IMR-90 (cell line): ENCODE measurements around the gene ZBTB7B. TPM values are rescaled to one million over a fixed set of nuclear protein-coding genes. Genes with fewer than 3 reads are reported as not detected.
A peak's percentile ranks its signal among the peaks of the same experiment; 100 is the strongest.

Experiments used
- ATAC-seq: fragments of 200-7000 bp; cut with Tn5 transposase; 2 replicates; pipeline ENCODE4 v1.9.1; 2020; ENCODE audit warnings: low read depth, mild to moderate bottlenecking, moderate library complexity
- BruUV-seq: library from RNA; stranded (reverse); fragments of 400-500 nt; replicated peaks from 2 replicates; lab custom pipeline; 2021; lab: Mats Ljungman, UMichigan
- CTCF ChIA-PET: fragments of 300-600 bp; formaldehyde crosslinking; extraction: SDS; loops from one replicate; lab custom pipeline; 2021; ENCODE audit warnings: antibody characterized with exemption; lab: Yijun Ruan, JAX
- POLR2A ChIA-PET: fragments of 300-600 bp; sonication (Branson Sonifier 250); formaldehyde crosslinking; loops from one replicate; lab custom pipeline; 2022; ENCODE audit warnings: antibody characterized with exemption; ENCODE audit not compliant: unreplicated experiment; lab: Charles Lee
- DNase-seq: peaks from one replicate; pipeline ENCODE4 v3.0.0; 2013
- H2AFZ ChIP-seq: replicated peaks from 2 replicates; pipeline ENCODE3; 2013; ENCODE audit warnings: low read length, mild to moderate bottlenecking; ENCODE audit not compliant: poor library complexity
- H2AK5ac ChIP-seq: 2 replicates; pipeline ENCODE4 v1.6.1; 2013; ENCODE audit warnings: low read depth, low read length, inconsistent platforms
- H2AK9ac ChIP-seq: replicated peaks from 2 replicates; pipeline ENCODE3; 2013; ENCODE audit warnings: mild to moderate bottlenecking, low read depth, low read length, moderate library complexity; ENCODE audit not compliant: poor library complexity
- H2BK120ac ChIP-seq: 2 replicates; pipeline ENCODE4 v1.6.1; 2013; ENCODE audit warnings: low read depth, low read length, inconsistent platforms
- H2BK15ac ChIP-seq: 3 replicates; pipeline ENCODE4 v1.6.1; 2013; ENCODE audit warnings: low read depth, low read length, inconsistent platforms
- H2BK20ac ChIP-seq: 2 replicates; pipeline ENCODE4 v1.6.1; 2013; ENCODE audit warnings: low read depth, mild to moderate bottlenecking, inconsistent platforms, low read length, moderate library complexity
- H2BK5ac ChIP-seq: 2 replicates; pipeline ENCODE4 v1.6.1; 2013; ENCODE audit warnings: mild to moderate bottlenecking, low read depth, low read length, inconsistent platforms; ENCODE audit not compliant: poor library complexity, severe bottlenecking
- H3K14ac ChIP-seq: replicated peaks from 2 replicates; pipeline ENCODE4 v1.6.1; 2013; ENCODE audit warnings: low read depth, low read length, inconsistent platforms
- H3K18ac ChIP-seq: 2 replicates; pipeline ENCODE4 v1.6.1; 2013; ENCODE audit warnings: low read depth, low read length, control low read depth
- H3K23ac ChIP-seq: 2 replicates; pipeline ENCODE4 v1.6.1; 2013; ENCODE audit warnings: low read depth, low read length, inconsistent platforms
- H3K27ac ChIP-seq: 2 replicates; pipeline ENCODE4 v1.5.1; 2013; ENCODE audit warnings: mild to moderate bottlenecking, control low read depth, low read length; ENCODE audit not compliant: insufficient read depth
- H3K27me3 ChIP-seq: 2 replicates; pipeline ENCODE4 v1.6.1; 2013; ENCODE audit warnings: low read length; ENCODE audit not compliant: control insufficient read depth, insufficient read depth
- H3K36me3 ChIP-seq: 2 replicates; pipeline ENCODE4 v1.6.1; 2013; ENCODE audit warnings: low read length, mixed read lengths; ENCODE audit not compliant: control insufficient read depth, insufficient read depth
- H3K4ac ChIP-seq: 2 replicates; pipeline ENCODE4 v1.6.1; 2013; ENCODE audit warnings: low read depth, low read length, inconsistent platforms
- H3K4me1 ChIP-seq: 2 replicates; pipeline ENCODE4 v1.6.1; 2013; ENCODE audit warnings: low read length, mixed read lengths; ENCODE audit not compliant: control insufficient read depth, insufficient read depth
- H3K4me2 ChIP-seq: 2 replicates; pipeline ENCODE4 v1.6.1; 2013; ENCODE audit warnings: low read depth, mild to moderate bottlenecking, control low read depth, low read length, moderate library complexity
- H3K4me3 ChIP-seq: 2 replicates; pipeline ENCODE4 v1.5.1; 2013; ENCODE audit warnings: low read depth, mild to moderate bottlenecking, control low read depth, low read length, moderate library complexity; ENCODE audit not compliant: insufficient read depth
- H3K56ac ChIP-seq: 2 replicates; pipeline ENCODE4 v1.6.1; 2013; ENCODE audit warnings: low read length, inconsistent platforms; ENCODE audit not compliant: insufficient read depth; ENCODE audit errors: extremely low read depth
- H3K79me1 ChIP-seq, 2 experiments: 2 replicates each; pipeline ENCODE4 v1.6.1; 2013; ENCODE audit warnings: low read length in 2 of 2, inconsistent platforms in 1 of 2, low read depth in 1 of 2
- H3K9ac ChIP-seq: 2 replicates; pipeline ENCODE4 v1.6.1; 2013; ENCODE audit warnings: low read depth, low read length, control low read depth
- H3K9me1 ChIP-seq: 2 replicates; pipeline ENCODE4 v1.6.1; 2013; ENCODE audit warnings: low read length, inconsistent platforms; ENCODE audit not compliant: insufficient read depth
- H3K9me3 ChIP-seq: 2 replicates; pipeline ENCODE4 v1.6.1; 2013; ENCODE audit warnings: low read length; ENCODE audit not compliant: control insufficient read depth, insufficient read depth
- H4K20me1 ChIP-seq: 2 replicates; pipeline ENCODE4 v1.6.1; 2013; ENCODE audit warnings: low read length, inconsistent platforms; ENCODE audit not compliant: insufficient read depth
- H4K5ac ChIP-seq: 2 replicates; pipeline ENCODE4 v1.6.1; 2013; ENCODE audit warnings: mild to moderate bottlenecking, low read depth, low read length, control low read depth
- H4K8ac ChIP-seq, 2 experiments: 2 replicates each; pipeline ENCODE4 v1.6.1; 2013; ENCODE audit warnings: low read depth in 2 of 2, low read length in 2 of 2, control low read depth in 1 of 2, inconsistent platforms in 1 of 2
- H4K91ac ChIP-seq: 2 replicates; pipeline ENCODE4 v1.6.1; 2013; ENCODE audit warnings: low read depth, low read length, inconsistent platforms; ENCODE audit not compliant: insufficient read depth
- BHLHE40 ChIP-seq: fragments of 150-350 bp; IDR thresholded peaks from 2 replicates; pipeline ENCODE4 v1.6.1; 2016; ENCODE audit warnings: mild to moderate bottlenecking, low read depth, low read length
- CEBPB ChIP-seq: IDR thresholded peaks from 2 replicates; pipeline ENCODE4 v1.6.1; 2012; ENCODE audit warnings: low read depth, low read length, improper control_type of control experiment
- CHD1 ChIP-seq: IDR thresholded peaks from 2 replicates; pipeline ENCODE4 v1.6.1; 2012; ENCODE audit warnings: low read depth, low read length, improper control_type of control experiment
- CTCF ChIP-seq: conservative IDR thresholded peaks from 2 replicates; pipeline ENCODE4 v1.5.1; 2012; ENCODE audit warnings: mild to moderate bottlenecking, low read depth, low read length, improper control_type of control experiment
- ELK1 ChIP-seq: fragments of 150-350 bp; IDR thresholded peaks from 2 replicates; pipeline ENCODE4 v1.6.1; 2016; ENCODE audit warnings: low read depth, mild to moderate bottlenecking, low read length, moderate library complexity, borderline replicate concordance
- FOS ChIP-seq: fragments of 150-350 bp; IDR thresholded peaks from 2 replicates; pipeline ENCODE4 v1.6.1; 2016; ENCODE audit warnings: low read depth, low read length
- MAFK ChIP-seq: IDR thresholded peaks from 2 replicates; pipeline ENCODE4 v1.6.1; 2012; ENCODE audit warnings: low read depth, low read length, improper control_type of control experiment
- MAZ ChIP-seq: IDR thresholded peaks from 2 replicates; pipeline ENCODE4 v1.6.1; 2012; ENCODE audit warnings: low read depth, mild to moderate bottlenecking, low read length, improper control_type of control experiment, moderate library complexity, borderline replicate concordance
- MXI1 ChIP-seq: IDR thresholded peaks from 2 replicates; pipeline ENCODE4 v1.6.1; 2012; ENCODE audit warnings: low read depth, mild to moderate bottlenecking, low read length, moderate library complexity, borderline replicate concordance
- NFE2L2 ChIP-seq: fragments of 150-350 bp; IDR thresholded peaks from 2 replicates; pipeline ENCODE4 v1.6.1; 2016; ENCODE audit warnings: low read depth, mild to moderate bottlenecking, low read length
- POLR2A ChIP-seq: IDR thresholded peaks from 2 replicates; pipeline ENCODE4 v1.6.1; 2012; ENCODE audit warnings: mild to moderate bottlenecking, low read depth, low read length
- RAD21 ChIP-seq: IDR thresholded peaks from 2 replicates; pipeline ENCODE4 v1.6.1; 2012; ENCODE audit warnings: low read length, improper control_type of control experiment
- RCOR1 ChIP-seq: IDR thresholded peaks from 2 replicates; pipeline ENCODE4 v1.6.1; 2012; ENCODE audit warnings: mild to moderate bottlenecking, low read length, improper control_type of control experiment; ENCODE audit not compliant: insufficient replicate concordance
- RFX5 ChIP-seq: IDR thresholded peaks from 2 replicates; pipeline ENCODE4 v1.8.0; 2012; ENCODE audit warnings: low read depth, mild to moderate bottlenecking, low read length, moderate library complexity
- USF2 ChIP-seq: fragments of 150-350 bp; IDR thresholded peaks from 2 replicates; pipeline ENCODE4 v1.6.1; 2017; ENCODE audit warnings: mild to moderate bottlenecking, antibody characterized with exemption, low read length, low read depth
- WGBS, 2 experiments: methylation state at CpG; one replicate each; pipeline versions ENCODE4 v1.1.5 to v1.1.7; 2013; ENCODE audit warnings: missing lambda C conversion rate in 2 of 2; ENCODE audit not compliant: insufficient read length in 1 of 2; ENCODE audit errors: extremely low coverage in 2 of 2; 5-methylcytosine and 5-hydroxymethylcytosine counted together
- dilution Hi-C: fragments of 300-500 bp; cut with HindIII; formaldehyde crosslinking; loops from one replicate; pipeline ENCODE4 v1.14.3; 2018; ENCODE audit warnings: low sequenced_read_pairs; ENCODE audit not compliant: unreplicated experiment
- in situ Hi-C: fragments of 300-500 bp; cut with MboI; formaldehyde crosslinking; loops from 3 replicates; pipeline ENCODE4 v1.14.3; 2019; ENCODE audit warnings: low sequenced_read_pairs, inconsistent platforms, mixed read lengths
- intact Hi-C: fragments of 100-400 bp; cut with micrococcal nuclease; formaldehyde crosslinking; loops from 2 replicates; pipeline ENCODE4 v1.10.0; 2022
- polyA plus RNA-seq, 3 experiments: library from polyadenylated mRNA; depleted of rRNA; stranded (reverse); fragments of >200 nt; gene quantifications; 2 replicates each; pipeline ENCODE4 v1.2.3, GENCODE V29; 2012; ENCODE audit warnings: low replicate concordance in 1 of 3
- total RNA-seq: library from RNA; depleted of rRNA; stranded (reverse); fragments of >200 nt; gene quantifications from 2 replicates; pipeline ENCODE4 v1.2.3, GENCODE V29; 2012

ZBTB7B gene
- total and polyA plus RNA-seq, 2 of the 4 experiments (the other 2 are of a cell fraction): 7.7 to 17.4 TPM

- no peak overlapping the region for H4K8ac ChIP-seq
- no peak overlapping the region for H3K9ac ChIP-seq
- ChIA-PET POLR2A (interaction anchor here (0.6 kb wide), 1 partner anchor 457 kb away, joined by 13 read pairs; the partner anchor contains the start of gene UBE2Q1), CTCF (interaction anchor here (1.0 kb wide), 1 partner anchor 43 kb away, joined by 3 read pairs; no protein-coding TSS in a partner anchor)
- H3K4me1 ChIP-seq: peaks cover 9% of the 10 kb centered on the region; the same call in 1 of the 2 replicates
- H3K79me1 ChIP-seq: peaks cover 0 to 14% of the 10 kb centered on the region in 2 experiments; a peak in 2 of 4 replicates
- H3K18ac ChIP-seq: no peak overlapping the region
- dilution Hi-C loops: no loop called here
- no peak overlapping the region for H4K91ac ChIP-seq
- no peak overlapping the region for H2BK15ac ChIP-seq
- no peak overlapping the region for H2AK5ac ChIP-seq
- H2AK9ac ChIP-seq: peak overlapping the region; percentile 13
- H2AFZ ChIP-seq: no peak overlapping the region
- no peak overlapping the region for H4K5ac ChIP-seq
- no TSS peak for BruUV-seq
- peaks cover 15% of the 10 kb centered on the region for H4K20me1 ChIP-seq
- H3K14ac ChIP-seq: no peak overlapping the region
- in situ Hi-C loops: no loop called here
- no peak overlapping the region for H3K27ac ChIP-seq
- WGBS, 2 experiments: 90% methylated on average over 9 of the region's 31 CpGs; no CpG with 5 or more reads in 1 of the 2 experiments
- no peak overlapping the region for H3K23ac ChIP-seq
- H3K9me3 ChIP-seq: no peaks in the 10 kb centered on the region
- H3K4me3 ChIP-seq: no peak overlapping the region
- H3K4me2 ChIP-seq: no peak overlapping the region
- intact Hi-C loops: no loop called here
- peaks cover 2% of the 10 kb centered on the region; the same call in 1 of the 2 replicates for H3K9me1 ChIP-seq
- H2BK20ac ChIP-seq: no peak overlapping the region
- H3K27me3 ChIP-seq: no peaks in the 10 kb centered on the region
- H3K36me3 ChIP-seq: peaks cover 22% of the 10 kb centered on the region
- no peak overlapping the region for H2BK120ac ChIP-seq
- no peak overlapping the region for H3K4ac ChIP-seq
- ATAC-seq (no peak), DNase-seq (no peak)
- H2BK5ac ChIP-seq: no peak overlapping the region
- no peak overlapping the region for H3K56ac ChIP-seq
- TF ChIP-seq RCOR1 (no peak), FOS (no peak), ELK1 (no peak), USF2 (no peak), CHD1 (no peak), POLR2A (no peak), CEBPB (no peak), RAD21 (no peak), MXI1 (no peak), BHLHE40 (no peak), NFE2L2 (no peak), MAFK (no peak), CTCF (no peak), MAZ (no peak), RFX5 (no peak)
These were observed 12.3 kb downstream of the ZBTB7B start for GRCh38 chr1:155014709-155015508.
